AG20443 (cell line): ENCODE data around the gene ZNF280A.

Source experiments
- DNase-seq: peaks from one replicate; pipeline ENCODE4 v3.0.0; 2012; ENCODE audit warnings: low spot score, mixed read lengths

Gene ZNF280A

GRCh38 chr22:22520020-22520656 lies at the start of gene ZNF280A:
Gene ZNF280A, minus strand, starts transcription at chr22:22520270. Its CDS starts 4,640 bp downstream, at chr22:22515630.
- no peak for DNase-seq

GRCh38 chr22:22569218-22569617 lies 49.1 kb upstream of the ZNF280A start:
- DNase-seq: no peak

GRCh38 chr22:22565981-22566380 lies 45.9 kb upstream of the ZNF280A start:
- DNase-seq: no peak

- peak; percentile 47 for DNase-seq
Observed at GRCh38 chr22:22558972-22559603, 39.0 kb upstream of the ZNF280A start, which contains the start of gene PRAME. Gene PRAME, minus strand, starts transcription at chr22:22559265. Its CDS starts 2,433 bp downstream, at chr22:22556832.

- no peak for DNase-seq
Observed at GRCh38 chr22:22558071-22558971, 38.3 kb upstream of the ZNF280A start.

GRCh38 chr22:22556995-22557925 lies 37.2 kb upstream of the ZNF280A start:
- DNase-seq: no peak

GRCh38 chr22:22556578-22556977 lies 36.5 kb upstream of the ZNF280A start:
- no peak for DNase-seq

GRCh38 chr22:22555596-22555995 lies 35.5 kb upstream of the ZNF280A start:
- no peak for DNase-seq

GRCh38 chr22:22554587-22555284 lies 34.7 kb upstream of the ZNF280A start:
- no peak for DNase-seq

GRCh38 chr22:22553735-22554586 lies 33.9 kb upstream of the ZNF280A start:
- no peak for DNase-seq

GRCh38 chr22:22553141-22553540 lies 33.1 kb upstream of the ZNF280A start:
- DNase-seq: no peak

GRCh38 chr22:22552630-22553029 lies 32.6 kb upstream of the ZNF280A start:
- DNase-seq: no peak

GRCh38 chr22:22550789-22551434 lies 30.8 kb upstream of the ZNF280A start:
- no peak for DNase-seq

GRCh38 chr22:22548910-22549309 lies 28.8 kb upstream of the ZNF280A start:
- DNase-seq: no peak

GRCh38 chr22:22548317-22548716 lies 28.2 kb upstream of the ZNF280A start:
- no peak for DNase-seq

- no peak for DNase-seq
Observed at GRCh38 chr22:22547692-22548300, 27.7 kb upstream of the ZNF280A start.

- DNase-seq: no peak
Observed at GRCh38 chr22:22547226-22547625, 27.2 kb upstream of the ZNF280A start.

GRCh38 chr22:22546490-22546889 lies 26.4 kb upstream of the ZNF280A start:
- no peak for DNase-seq

GRCh38 chr22:22545084-22545483 lies 25.0 kb upstream of the ZNF280A start:
- DNase-seq: no peak
